HepG2 (cell line): ENCODE results near the gene FBRSL1. TPM values are rescaled to one million over a fixed set of nuclear protein-coding genes. Genes with fewer than 3 reads are reported as not detected.

Source experiments
- BCL6 ChIP-seq: IDR thresholded peaks from 2 replicates; pipeline ENCODE4 v1.6.1; 2016; ENCODE audit warnings: missing genetic modification reagents, missing compliant biosample characterization
- CBX5 ChIP-seq: sonication (generic); formaldehyde crosslinking; IDR thresholded peaks from 2 replicates; pipeline ENCODE4 v1.4.0; 2020; ENCODE audit warnings: missing genetic modification reagents, borderline replicate concordance
- DNMT1 ChIP-seq: sonication (generic); formaldehyde crosslinking; IDR thresholded peaks from 2 replicates; pipeline ENCODE4 v1.5.1; 2020; ENCODE audit warnings: mild to moderate bottlenecking, missing genetic modification reagents
- FOXO1 ChIP-seq: sonication (generic); formaldehyde crosslinking; IDR thresholded peaks from 2 replicates; pipeline ENCODE4 v1.4.0; 2020; ENCODE audit warnings: missing genetic modification reagents
- GLI4 ChIP-seq: sonication (generic); formaldehyde crosslinking; IDR thresholded peaks from 2 replicates; pipeline ENCODE4 v1.5.1; 2020; ENCODE audit warnings: missing genetic modification reagents, mild to moderate bottlenecking, moderate library complexity, borderline replicate concordance
- HOXA5 ChIP-seq: sonication (generic); formaldehyde crosslinking; IDR thresholded peaks from 2 replicates; pipeline ENCODE4 v1.4.0; 2020; ENCODE audit warnings: missing genetic modification reagents
- KDM2A ChIP-seq: sonication (generic); formaldehyde crosslinking; IDR thresholded peaks from 2 replicates; pipeline ENCODE4 v1.4.0; 2020; ENCODE audit warnings: low read depth, missing genetic modification reagents, borderline replicate concordance
- STAG1 ChIP-seq: sonication (generic); formaldehyde crosslinking; IDR thresholded peaks from 2 replicates; pipeline ENCODE4 v1.4.0; 2020; ENCODE audit warnings: missing genetic modification reagents
- TCF7L2 ChIP-seq: IDR thresholded peaks from 2 replicates; pipeline ENCODE4 v1.6.1; 2011; ENCODE audit warnings: mild to moderate bottlenecking, low read depth, low read length, moderate library complexity
- TSC22D2 ChIP-seq: sonication (generic); formaldehyde crosslinking; IDR thresholded peaks from 2 replicates; pipeline ENCODE4 v1.5.1; 2020; ENCODE audit warnings: missing genetic modification reagents, mild to moderate bottlenecking, borderline replicate concordance
- ZBTB38 ChIP-seq: sonication (generic); formaldehyde crosslinking; IDR thresholded peaks from 2 replicates; pipeline ENCODE4 v1.5.1; 2020; ENCODE audit warnings: mild to moderate bottlenecking, missing genetic modification reagents
- ZNF121 ChIP-seq: sonication (generic); formaldehyde crosslinking; IDR thresholded peaks from 2 replicates; pipeline ENCODE4 v1.5.0; 2020; ENCODE audit warnings: mild to moderate bottlenecking, missing genetic modification reagents
- ZNF337 ChIP-seq: sonication (generic); formaldehyde crosslinking; IDR thresholded peaks from 2 replicates; pipeline ENCODE4 v1.5.1; 2020; ENCODE audit warnings: missing genetic modification reagents, low read depth, mild to moderate bottlenecking, borderline replicate concordance
- ZNF382 ChIP-seq: sonication (generic); formaldehyde crosslinking; IDR thresholded peaks from 2 replicates; pipeline ENCODE4 v1.5.0; 2020; ENCODE audit warnings: missing genetic modification reagents, mild to moderate bottlenecking, borderline replicate concordance
- ZNF549 ChIP-seq: sonication (generic); formaldehyde crosslinking; IDR thresholded peaks from 2 replicates; pipeline ENCODE4 v1.5.0; 2020; ENCODE audit warnings: missing genetic modification reagents
- ZNF589 ChIP-seq: sonication (generic); formaldehyde crosslinking; conservative IDR thresholded peaks from 2 replicates; pipeline ENCODE4 v1.8.0; 2022; ENCODE audit warnings: mild to moderate bottlenecking, moderate library complexity, missing genetic modification reagents
- ZNF678 ChIP-seq: sonication (generic); formaldehyde crosslinking; IDR thresholded peaks from 2 replicates; pipeline ENCODE4 v1.4.0; 2020; ENCODE audit warnings: mild to moderate bottlenecking, missing genetic modification reagents
- ZSCAN22 ChIP-seq: sonication (generic); formaldehyde crosslinking; IDR thresholded peaks from 2 replicates; pipeline ENCODE4 v1.4.0; 2020; ENCODE audit warnings: mild to moderate bottlenecking, missing genetic modification reagents
- ZZZ3 ChIP-seq: sonication (generic); formaldehyde crosslinking; IDR thresholded peaks from 2 replicates; pipeline ENCODE4 v1.4.0; 2020; ENCODE audit warnings: missing genetic modification reagents, mild to moderate bottlenecking, borderline replicate concordance
- polyA plus RNA-seq, 8 experiments: library from polyadenylated mRNA; depleted of rRNA in 3 of 8; stranded (reverse) in 7 of 8; unstranded in 1 of 8; fragments of >200 nt; fragmentation: Illumina TruSeq in 4 of 8; extraction: Trizol in 4 of 8; gene quantifications; 2 replicates each; pipeline versions ENCODE4 v1.2.1 to v1.2.3, GENCODE V29; 2011 to 2016; ENCODE audit warnings: low read depth in 4 of 8, missing spikeins in 1 of 8, mixed read lengths in 1 of 8; ENCODE audit not compliant: insufficient read depth in 1 of 8
- total RNA-seq, 5 experiments: library from RNA; depleted of rRNA; stranded (reverse); fragments of >200 nt; fragmentation: Illumina TruSeq; extraction: Trizol; gene quantifications; 2 replicates each; pipeline ENCODE4 v1.2.3, GENCODE V29; 2016; ENCODE audit warnings: low read depth in 1 of 5
- TF ChIP-seq, protein P1 (sequence below): sonication (generic); formaldehyde crosslinking; IDR thresholded peaks from 2 replicates; pipeline ENCODE4 v1.8.0; 2022; ENCODE audit warnings: missing genetic modification reagents, low read depth, mild to moderate bottlenecking, borderline replicate concordance
- TF ChIP-seq, protein P2 (sequence below): sonication (generic); formaldehyde crosslinking; IDR thresholded peaks from 2 replicates; pipeline ENCODE4 v1.8.0; 2022; ENCODE audit warnings: mild to moderate bottlenecking, missing genetic modification reagents, moderate library complexity
- TF ChIP-seq, protein P3 (sequence below): sonication (generic); formaldehyde crosslinking; IDR thresholded peaks from 2 replicates; pipeline ENCODE4 v1.4.0; 2020; ENCODE audit warnings: mild to moderate bottlenecking, missing genetic modification reagents
- TF ChIP-seq, protein P4 (sequence below): sonication (generic); formaldehyde crosslinking; IDR thresholded peaks from 2 replicates; pipeline ENCODE4 v1.4.0; 2020; ENCODE audit warnings: mild to moderate bottlenecking, missing genetic modification reagents
- TF ChIP-seq, protein P5 (sequence below): sonication (generic); formaldehyde crosslinking; IDR thresholded peaks from 2 replicates; pipeline ENCODE4 v1.4.0; 2020; ENCODE audit warnings: missing genetic modification reagents

The FBRSL1 gene
- total and polyA plus RNA-seq, 2 of the 13 experiments (the other 11 are each of a cell fraction or from before 2014, with no cell fraction given), result 3.6 to 7.9 TPM

DNA sequence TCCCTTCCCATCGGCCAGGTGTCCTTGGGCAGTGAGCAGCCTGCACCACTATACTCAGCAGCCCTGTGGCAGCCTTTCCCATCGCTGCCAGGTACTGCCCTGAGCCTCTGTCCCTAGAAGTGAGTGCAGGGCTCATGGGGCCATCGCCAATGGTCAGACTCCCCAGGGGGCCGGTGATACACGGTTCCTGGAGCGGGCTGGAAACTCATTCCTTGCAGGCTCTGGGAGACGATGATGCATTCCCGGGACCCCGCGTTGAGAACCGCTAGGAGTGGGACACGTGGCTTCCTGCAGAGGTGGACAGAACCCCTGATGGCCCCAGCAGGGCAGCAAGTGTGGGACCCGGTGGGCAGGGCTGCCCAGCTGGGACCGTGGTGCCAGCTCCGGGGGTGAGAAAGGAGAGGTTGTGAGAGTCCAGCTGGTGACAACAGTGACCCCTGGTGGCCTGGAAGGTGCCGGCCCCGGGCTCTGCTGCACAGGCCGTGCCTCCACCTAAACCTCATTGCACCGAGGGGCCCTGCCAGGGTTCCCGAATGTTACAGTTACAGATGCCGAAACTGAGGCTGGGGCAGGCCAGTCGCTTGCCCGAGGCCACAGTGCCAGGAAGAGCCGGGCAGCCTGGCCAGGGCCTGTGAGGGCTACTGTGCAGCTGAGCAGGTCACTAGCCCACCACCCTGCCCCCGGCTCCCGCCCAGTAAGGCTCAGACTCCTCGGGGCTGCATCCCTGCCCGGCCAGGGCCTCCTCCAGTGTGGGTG is 33.8 kb downstream of the FBRSL1 start (continued):
- TF ChIP-seq ZNF382 (CRISPR knock-in tag), result no peak
- TF ChIP-seq ZNF678 (CRISPR knock-in tag), result no peak
- TF ChIP-seq, protein P1, sequence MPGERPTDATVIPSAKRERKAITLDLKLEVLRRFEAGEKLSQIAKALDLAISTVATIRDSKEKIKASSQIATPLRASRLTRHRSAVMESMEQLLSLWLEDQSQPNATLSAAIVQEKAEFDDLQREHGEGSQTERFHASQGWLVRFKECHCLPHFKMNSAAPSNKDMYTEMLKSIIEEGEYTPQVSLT (CRISPR knock-in tag), result no peak
- TF ChIP-seq ZZZ3 (CRISPR knock-in tag), result no peak
- TF ChIP-seq TSC22D2 (CRISPR knock-in tag), result no peak
- no peak for TF ChIP-seq CBX5 (CRISPR knock-in tag)
- no peak for TF ChIP-seq TCF7L2
- no peak for TF ChIP-seq ZNF589
- TF ChIP-seq, protein P2, sequence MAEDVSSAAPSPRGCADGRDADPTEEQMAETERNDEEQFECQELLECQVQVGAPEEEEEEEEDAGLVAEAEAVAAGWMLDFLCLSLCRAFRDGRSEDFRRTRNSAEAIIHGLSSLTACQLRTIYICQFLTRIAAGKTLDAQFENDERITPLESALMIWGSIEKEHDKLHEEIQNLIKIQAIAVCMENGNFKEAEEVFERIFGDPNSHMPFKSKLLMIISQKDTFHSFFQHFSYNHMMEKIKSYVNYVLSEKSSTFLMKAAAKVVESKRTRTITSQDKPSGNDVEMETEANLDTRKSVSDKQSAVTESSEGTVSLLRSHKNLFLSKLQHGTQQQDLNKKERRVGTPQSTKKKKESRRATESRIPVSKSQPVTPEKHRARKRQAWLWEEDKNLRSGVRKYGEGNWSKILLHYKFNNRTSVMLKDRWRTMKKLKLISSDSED (CRISPR knock-in tag), result no peak
- TF ChIP-seq, protein P3, sequence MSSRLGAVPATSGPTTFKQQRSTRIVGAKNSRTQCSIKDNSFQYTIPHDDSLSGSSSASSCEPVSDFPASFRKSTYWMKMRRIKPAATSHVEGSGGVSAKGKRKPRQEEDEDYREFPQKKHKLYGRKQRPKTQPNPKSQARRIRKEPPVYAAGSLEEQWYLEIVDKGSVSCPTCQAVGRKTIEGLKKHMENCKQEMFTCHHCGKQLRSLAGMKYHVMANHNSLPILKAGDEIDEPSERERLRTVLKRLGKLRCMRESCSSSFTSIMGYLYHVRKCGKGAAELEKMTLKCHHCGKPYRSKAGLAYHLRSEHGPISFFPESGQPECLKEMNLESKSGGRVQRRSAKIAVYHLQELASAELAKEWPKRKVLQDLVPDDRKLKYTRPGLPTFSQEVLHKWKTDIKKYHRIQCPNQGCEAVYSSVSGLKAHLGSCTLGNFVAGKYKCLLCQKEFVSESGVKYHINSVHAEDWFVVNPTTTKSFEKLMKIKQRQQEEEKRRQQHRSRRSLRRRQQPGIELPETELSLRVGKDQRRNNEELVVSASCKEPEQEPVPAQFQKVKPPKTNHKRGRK, result no peak
- 0 out of 2 replicates have a peak, but pooled peaks have one; percentile 52 for TF ChIP-seq DNMT1 (CRISPR knock-in tag)
- no peak; the same call in 1 of the 2 replicates for TF ChIP-seq ZNF121 (CRISPR knock-in tag)
- TF ChIP-seq BCL6 (CRISPR knock-in tag), result no peak
- peak; percentile 48; the same call in 1 of the 2 replicates for TF ChIP-seq KDM2A
- peak; percentile 84 for TF ChIP-seq STAG1 (CRISPR knock-in tag)
- TF ChIP-seq, protein P4, sequence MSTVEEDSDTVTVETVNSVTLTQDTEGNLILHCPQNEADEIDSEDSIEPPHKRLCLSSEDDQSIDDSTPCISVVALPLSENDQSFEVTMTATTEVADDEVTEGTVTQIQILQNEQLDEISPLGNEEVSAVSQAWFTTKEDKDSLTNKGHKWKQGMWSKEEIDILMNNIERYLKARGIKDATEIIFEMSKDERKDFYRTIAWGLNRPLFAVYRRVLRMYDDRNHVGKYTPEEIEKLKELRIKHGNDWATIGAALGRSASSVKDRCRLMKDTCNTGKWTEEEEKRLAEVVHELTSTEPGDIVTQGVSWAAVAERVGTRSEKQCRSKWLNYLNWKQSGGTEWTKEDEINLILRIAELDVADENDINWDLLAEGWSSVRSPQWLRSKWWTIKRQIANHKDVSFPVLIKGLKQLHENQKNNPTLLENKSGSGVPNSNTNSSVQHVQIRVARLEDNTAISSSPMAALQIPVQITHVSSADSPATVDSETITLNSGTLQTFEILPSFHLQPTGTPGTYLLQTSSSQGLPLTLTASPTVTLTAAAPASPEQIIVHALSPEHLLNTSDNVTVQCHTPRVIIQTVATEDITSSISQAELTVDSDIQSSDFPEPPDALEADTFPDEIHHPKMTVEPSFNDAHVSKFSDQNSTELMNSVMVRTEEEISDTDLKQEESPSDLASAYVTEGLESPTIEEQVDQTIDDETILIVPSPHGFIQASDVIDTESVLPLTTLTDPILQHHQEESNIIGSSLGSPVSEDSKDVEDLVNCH (CRISPR knock-in tag), result no peak
- TF ChIP-seq ZNF549 (CRISPR knock-in tag), result no peak
- TF ChIP-seq ZBTB38, result no peak
- TF ChIP-seq GLI4 (CRISPR knock-in tag), result no peak
- no peak for TF ChIP-seq HOXA5 (CRISPR knock-in tag)
- TF ChIP-seq FOXO1, result 0 out of 2 replicates have a peak, but pooled peaks have one; percentile 6
- TF ChIP-seq ZNF337, result no peak
- no peak for TF ChIP-seq ZSCAN22
- TF ChIP-seq, protein P5, sequence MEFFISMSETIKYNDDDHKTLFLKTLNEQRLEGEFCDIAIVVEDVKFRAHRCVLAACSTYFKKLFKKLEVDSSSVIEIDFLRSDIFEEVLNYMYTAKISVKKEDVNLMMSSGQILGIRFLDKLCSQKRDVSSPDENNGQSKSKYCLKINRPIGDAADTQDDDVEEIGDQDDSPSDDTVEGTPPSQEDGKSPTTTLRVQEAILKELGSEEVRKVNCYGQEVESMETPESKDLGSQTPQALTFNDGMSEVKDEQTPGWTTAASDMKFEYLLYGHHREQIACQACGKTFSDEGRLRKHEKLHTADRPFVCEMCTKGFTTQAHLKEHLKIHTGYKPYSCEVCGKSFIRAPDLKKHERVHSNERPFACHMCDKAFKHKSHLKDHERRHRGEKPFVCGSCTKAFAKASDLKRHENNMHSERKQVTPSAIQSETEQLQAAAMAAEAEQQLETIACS (CRISPR knock-in tag), result no peak
